Measurements from ENCODE around the gene TUFM. TPM values are rescaled to one million over a fixed set of nuclear protein-coding genes. Genes with fewer than 3 reads are reported as not detected.

Gene TUFM
- total RNA-seq, 1 donor from 2014 or later, result 91.1 TPM

DNA sequence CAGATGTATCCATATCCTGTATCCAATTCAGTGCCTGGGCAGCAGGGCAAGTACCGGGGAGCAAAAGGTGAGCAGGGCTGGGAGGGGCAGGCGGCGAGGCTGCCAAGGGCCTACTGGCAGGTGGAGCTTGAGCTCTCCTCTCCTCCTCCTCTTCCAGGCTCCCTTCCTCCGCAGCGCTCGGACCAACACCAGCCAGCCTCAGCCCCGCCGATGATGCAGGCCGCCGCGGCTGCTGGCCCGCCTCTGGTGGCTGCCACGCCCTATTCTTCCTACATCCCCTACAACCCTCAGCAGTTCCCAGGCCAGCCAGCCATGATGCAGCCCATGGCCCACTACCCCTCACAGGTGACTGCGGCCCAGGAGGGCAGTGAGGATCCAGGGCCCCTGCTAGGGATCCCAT lies 11.8 kb downstream of the TUFM start:
- TF ChIP-seq CTCF (IDR thresholded peaks at IDR 0.05), result no peak
- H3K36me3 Mint-ChIP-seq (ENCODE audit: low read depth), result peaks cover 61% of the 10 kb centered on the region
- H3K9me3 Mint-ChIP-seq (ENCODE audit: low read depth), result no peaks in the 10 kb centered on the region
- no peaks in the 10 kb centered on the region for H3K27me3 Mint-ChIP-seq (ENCODE audit: low read depth)
- DNase-seq (ENCODE audit: low spot score), result no peak
- H3K4me3 Mint-ChIP-seq (ENCODE audit: unreplicated experiment), result no peak overlapping the region
- H3K27ac Mint-ChIP-seq (ENCODE audit: unreplicated experiment), result no peak overlapping the region
- H3K4me1 Mint-ChIP-seq (ENCODE audit: low read depth), result no peaks in the 10 kb centered on the region

DNA sequence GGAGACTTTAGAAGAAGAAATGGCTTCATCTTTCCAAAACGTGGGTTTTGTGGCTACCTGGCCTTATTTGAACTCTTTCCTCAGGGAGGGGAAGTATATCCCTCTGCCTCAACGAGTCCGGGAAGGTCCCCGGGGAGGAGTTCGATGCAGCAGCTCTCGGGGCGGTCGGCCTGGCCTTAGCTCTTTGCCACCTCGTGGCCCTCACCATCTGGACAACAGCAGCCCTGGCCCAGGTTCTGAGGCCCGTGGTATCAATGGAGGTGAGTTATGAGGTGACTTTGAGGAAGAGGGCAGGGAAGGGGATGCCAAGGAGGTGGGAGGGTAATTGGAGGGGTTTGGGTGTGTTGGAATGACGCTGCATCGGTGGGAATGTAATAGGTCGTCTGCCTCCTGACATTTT lies 15.6 kb downstream of the TUFM start:
- Mint-ChIP-seq H3K4me3 (ENCODE audit: unreplicated experiment) (no peak overlapping the region), H3K4me1 (ENCODE audit: low read depth) (peaks cover 25% of the 10 kb centered on the region), H3K27me3 (ENCODE audit: low read depth) (no peaks in the 10 kb centered on the region), H3K9me3 (ENCODE audit: low read depth) (no peaks in the 10 kb centered on the region), H3K27ac (ENCODE audit: unreplicated experiment) (peak overlapping the region; percentile 49), H3K36me3 (ENCODE audit: low read depth) (peaks cover 77% of the 10 kb centered on the region)
- TF ChIP-seq CTCF (IDR thresholded peaks at IDR 0.05), result no peak
- no peak for DNase-seq (ENCODE audit: low spot score)

GRCh38 chr16:28829747-28830146 lies 16.4 kb downstream of the TUFM start:
- DNase-seq (ENCODE audit: low spot score), result peak; percentile 53
- TF ChIP-seq CTCF (IDR thresholded peaks at IDR 0.05), result no peak
- Mint-ChIP-seq H3K9me3 (ENCODE audit: low read depth) (no peaks in the 10 kb centered on the region), H3K4me1 (ENCODE audit: low read depth) (peaks cover 33% of the 10 kb centered on the region), H3K27me3 (ENCODE audit: low read depth) (no peaks in the 10 kb centered on the region), H3K4me3 (ENCODE audit: unreplicated experiment) (no peak overlapping the region), H3K27ac (ENCODE audit: unreplicated experiment) (peak overlapping the region; percentile 12), H3K36me3 (ENCODE audit: low read depth) (peaks cover 75% of the 10 kb centered on the region)

GRCh38 chr16:28826141-28826540 lies 20.0 kb downstream of the TUFM start:
- Mint-ChIP-seq H3K27ac (ENCODE audit: unreplicated experiment) (peak overlapping the region; percentile 71), H3K9me3 (ENCODE audit: low read depth) (no peaks in the 10 kb centered on the region), H3K4me3 (ENCODE audit: unreplicated experiment) (peak overlapping the region; percentile 99), H3K27me3 (ENCODE audit: low read depth) (no peaks in the 10 kb centered on the region), H3K4me1 (ENCODE audit: low read depth) (peaks cover 43% of the 10 kb centered on the region), H3K36me3 (ENCODE audit: low read depth) (peaks cover 50% of the 10 kb centered on the region)
- DNase-seq (ENCODE audit: low spot score), result no peak
- peak; percentile 39 for TF ChIP-seq CTCF (IDR thresholded peaks at IDR 0.05)

- peak overlapping the region; percentile 99 for H3K4me3 Mint-ChIP-seq (ENCODE audit: unreplicated experiment)
- H3K36me3 Mint-ChIP-seq (ENCODE audit: low read depth), result peaks cover 38% of the 10 kb centered on the region
- H3K27me3 Mint-ChIP-seq (ENCODE audit: low read depth), result no peaks in the 10 kb centered on the region
Measured at GRCh38 chr16:28824717-28824973, 21.5 kb downstream of the TUFM start.

More at GRCh38 chr16:28824717-28824973, 21.5 kb downstream of the TUFM start:
- H3K4me1 Mint-ChIP-seq (ENCODE audit: low read depth), result peaks cover 47% of the 10 kb centered on the region
- TF ChIP-seq CTCF (IDR thresholded peaks at IDR 0.05), result no peak
- H3K27ac Mint-ChIP-seq (ENCODE audit: unreplicated experiment), result peak overlapping the region; percentile 99
- H3K9me3 Mint-ChIP-seq (ENCODE audit: low read depth), result no peaks in the 10 kb centered on the region
- no peak for DNase-seq (ENCODE audit: low spot score)
